Subcutaneous adipose tissue (tissue), 4 donors: Measurements from ENCODE around the gene CHCHD2. TPM values are rescaled to one million over a fixed set of nuclear protein-coding genes. Genes with fewer than 3 reads are reported as not detected.

ENCODE experiments used
- CTCF ChIP-seq: fragments of 450-650 bp; IDR thresholded peaks from one replicate; pipeline ENCODE4 v1.5.1; 2016; ENCODE audit warnings: low read depth, mild to moderate bottlenecking, control low read depth, antibody characterized with exemption, moderate library complexity
- total RNA-seq, 4 donors: library from RNA; depleted of rRNA; stranded (reverse); fragments of >200 nt; gene quantifications; one replicate each; pipeline ENCODE4 v1.1.0, GENCODE V29; 2016

The CHCHD2 gene
- total RNA-seq, 4 donors from 2014 or later: 252 to 344 (median 293) TPM

GRCh38 chr7:56110611-56111010 is 4.3 kb upstream of the CHCHD2 start:
- TF ChIP-seq CTCF: no peak

DNA sequence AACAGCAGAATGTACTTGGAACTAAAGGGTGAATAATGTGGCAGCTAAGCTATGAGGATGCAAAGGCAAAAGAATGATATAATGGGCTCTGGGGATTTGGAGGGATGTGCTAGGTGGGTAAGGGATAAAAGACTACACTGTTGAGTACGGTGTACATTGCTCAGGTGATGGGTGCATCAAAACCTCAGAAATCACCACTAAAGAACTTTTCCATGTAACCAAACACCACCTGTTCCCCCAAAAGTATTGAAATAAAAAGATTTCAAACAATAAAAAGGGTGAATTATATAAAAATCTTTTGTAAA is 1.6 kb upstream of the CHCHD2 start:
- no peak for TF ChIP-seq CTCF

GRCh38 chr7:56105508-56105907 is 768 bp downstream of the CHCHD2 start:
- no peak for TF ChIP-seq CTCF

DNA sequence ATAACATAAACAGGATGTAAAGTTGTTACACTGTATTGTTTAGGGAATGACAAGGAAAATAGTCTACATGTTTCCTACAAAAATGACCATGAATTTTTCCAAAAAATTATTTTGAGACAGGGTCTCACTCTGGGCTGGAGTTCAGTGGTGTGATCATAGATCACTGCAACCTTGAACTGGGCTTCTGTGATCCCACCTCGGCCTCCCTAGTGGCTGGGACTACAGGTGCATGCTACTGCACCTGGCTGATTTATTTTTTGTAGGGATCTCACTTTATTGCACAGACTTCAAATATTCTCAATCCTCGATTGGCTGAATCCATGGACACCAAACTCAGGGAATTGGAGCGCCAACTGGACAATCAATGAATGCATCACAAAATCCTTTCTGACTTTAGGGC is 6.6 kb downstream of the CHCHD2 start:
- no peak for TF ChIP-seq CTCF

GRCh38 chr7:56097700-56098099 is 8.6 kb downstream of the CHCHD2 start:
- TF ChIP-seq CTCF: no peak

- no peak for TF ChIP-seq CTCF
Observed at GRCh38 chr7:56092789-56093531, 13.3 kb downstream of the CHCHD2 start, which contains the start of gene PHKG1. TSS of gene PHKG1 (minus strand) at chr7:56092952. CDS start at chr7:56088941, 4,011 bp downstream.

- no peak for TF ChIP-seq CTCF
Observed at GRCh38 chr7:56091591-56091990, 14.7 kb downstream of the CHCHD2 start.
